HG03139 (cell line): ENCODE measurements around the gene PDE4B.
"Not testable (repeated sequence)": the region's sequence is repeated elsewhere in the genome, so short reads cannot be mapped to it uniquely, and the experiment has no call there.

Experiments used
- ATAC-seq: cut with Tn5 transposase; IDR thresholded peaks from one replicate; pipeline ENCODE4 v1.9.1; 2021; ENCODE audit not compliant: unreplicated experiment

PDE4B gene

GRCh38 chr1:65990161-65990560 is 197.5 kb downstream of the PDE4B start:
- no peak for ATAC-seq

GRCh38 chr1:65991694-65992093 is 199.0 kb downstream of the PDE4B start:
- no peak for ATAC-seq

GRCh38 chr1:65992165-65992821 is 199.6 kb downstream of the PDE4B start:
- no peak for ATAC-seq

- ATAC-seq, result no peak
These were observed 200.2 kb downstream of the PDE4B start for GRCh38 chr1:65992831-65993271.

GRCh38 chr1:65994223-65994622 is 201.5 kb downstream of the PDE4B start:
- no peak for ATAC-seq

GRCh38 chr1:65995336-65995735 is 202.6 kb downstream of the PDE4B start:
- no peak for ATAC-seq

- ATAC-seq, result no peak
These were observed 203.2 kb downstream of the PDE4B start for GRCh38 chr1:65995928-65996327.

- ATAC-seq, result no peak
These were observed 205.0 kb downstream of the PDE4B start for GRCh38 chr1:65997693-65998092.

- no peak for ATAC-seq
These were observed 206.3 kb downstream of the PDE4B start for GRCh38 chr1:65998763-65999583.

GRCh38 chr1:66000033-66000637 is 207.4 kb downstream of the PDE4B start:
- no peak for ATAC-seq

- no peak for ATAC-seq
These were observed 211.0 kb downstream of the PDE4B start for GRCh38 chr1:66003690-66004089.

- ATAC-seq, result not testable (repeated sequence)
These were observed 213.8 kb downstream of the PDE4B start for GRCh38 chr1:66006534-66006933.

- ATAC-seq, result no peak
These were observed 219.6 kb downstream of the PDE4B start for GRCh38 chr1:66012106-66012784.

GRCh38 chr1:66013371-66013770 is 220.7 kb downstream of the PDE4B start:
- ATAC-seq, result no peak

GRCh38 chr1:66022904-66023620 is 230.4 kb downstream of the PDE4B start:
- no peak for ATAC-seq

- no peak for ATAC-seq
These were observed 232.5 kb downstream of the PDE4B start for GRCh38 chr1:66025188-66025587.

GRCh38 chr1:66028035-66028434 is 235.3 kb downstream of the PDE4B start:
- ATAC-seq, result no peak

- no peak for ATAC-seq
These were observed 241.1 kb downstream of the PDE4B start for GRCh38 chr1:66033781-66034180.

- no peak for ATAC-seq
These were observed 243.0 kb downstream of the PDE4B start for GRCh38 chr1:66035616-66036245.

GRCh38 chr1:66041654-66042053 is 249.0 kb downstream of the PDE4B start:
- no peak for ATAC-seq
